Measurements from ENCODE around the gene SMYD3. TPM values are rescaled to one million over a fixed set of nuclear protein-coding genes. Genes with fewer than 3 reads are reported as not detected.

Gene SMYD3
- total RNA-seq, 1 donor from 2014 or later: 29.3 TPM

DNA sequence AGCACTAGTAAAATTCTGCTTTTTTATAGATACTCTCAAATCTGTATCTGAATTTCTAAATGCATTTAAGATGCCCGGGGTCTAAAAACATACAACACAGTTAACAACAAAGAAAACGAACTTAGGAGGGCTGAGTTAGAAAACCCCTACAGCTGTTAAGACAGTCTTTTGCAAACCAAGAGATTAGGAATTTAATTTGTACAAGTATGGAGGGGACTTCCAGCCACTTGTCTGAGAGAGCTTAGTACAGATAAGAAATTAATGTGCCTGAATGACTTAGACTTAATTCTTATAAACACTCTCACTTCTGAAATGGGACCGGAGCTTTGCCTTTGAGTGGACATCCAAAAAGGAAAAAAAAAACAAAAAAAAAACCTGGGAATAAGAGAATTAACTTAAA lies 61.6 kb downstream of the SMYD3 start:
- Mint-ChIP-seq H3K4me3 (ENCODE audit: unreplicated experiment) (no peak overlapping the region), H3K27ac (ENCODE audit: unreplicated experiment) (no peak overlapping the region), H3K27me3 (ENCODE audit: low read depth) (no peaks in the 10 kb centered on the region), H3K36me3 (ENCODE audit: low read depth) (peaks cover 2% of the 10 kb centered on the region), H3K9me3 (ENCODE audit: low read depth) (no peaks in the 10 kb centered on the region), H3K4me1 (ENCODE audit: low read depth) (peaks cover 58% of the 10 kb centered on the region)
- no peak for DNase-seq (ENCODE audit: low spot score)
- TF ChIP-seq, protein P1, sequence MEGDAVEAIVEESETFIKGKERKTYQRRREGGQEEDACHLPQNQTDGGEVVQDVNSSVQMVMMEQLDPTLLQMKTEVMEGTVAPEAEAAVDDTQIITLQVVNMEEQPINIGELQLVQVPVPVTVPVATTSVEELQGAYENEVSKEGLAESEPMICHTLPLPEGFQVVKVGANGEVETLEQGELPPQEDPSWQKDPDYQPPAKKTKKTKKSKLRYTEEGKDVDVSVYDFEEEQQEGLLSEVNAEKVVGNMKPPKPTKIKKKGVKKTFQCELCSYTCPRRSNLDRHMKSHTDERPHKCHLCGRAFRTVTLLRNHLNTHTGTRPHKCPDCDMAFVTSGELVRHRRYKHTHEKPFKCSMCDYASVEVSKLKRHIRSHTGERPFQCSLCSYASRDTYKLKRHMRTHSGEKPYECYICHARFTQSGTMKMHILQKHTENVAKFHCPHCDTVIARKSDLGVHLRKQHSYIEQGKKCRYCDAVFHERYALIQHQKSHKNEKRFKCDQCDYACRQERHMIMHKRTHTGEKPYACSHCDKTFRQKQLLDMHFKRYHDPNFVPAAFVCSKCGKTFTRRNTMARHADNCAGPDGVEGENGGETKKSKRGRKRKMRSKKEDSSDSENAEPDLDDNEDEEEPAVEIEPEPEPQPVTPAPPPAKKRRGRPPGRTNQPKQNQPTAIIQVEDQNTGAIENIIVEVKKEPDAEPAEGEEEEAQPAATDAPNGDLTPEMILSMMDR (IDR thresholded peaks at IDR 0.05): no peak

GRCh38 chr1:246444617-246445016 lies 62.5 kb downstream of the SMYD3 start:
- H3K27me3 Mint-ChIP-seq (ENCODE audit: low read depth): no peaks in the 10 kb centered on the region
- no peak for DNase-seq (ENCODE audit: low spot score)
- peaks cover 53% of the 10 kb centered on the region for H3K4me1 Mint-ChIP-seq (ENCODE audit: low read depth)

GRCh38 chr1:246437961-246438360 lies 69.1 kb downstream of the SMYD3 start:
- peaks cover 28% of the 10 kb centered on the region for H3K4me1 Mint-ChIP-seq (ENCODE audit: low read depth)
- H3K36me3 Mint-ChIP-seq (ENCODE audit: low read depth): peaks cover 2% of the 10 kb centered on the region
- no peak overlapping the region for H3K27ac Mint-ChIP-seq (ENCODE audit: unreplicated experiment)
- peaks cover 7% of the 10 kb centered on the region for H3K9me3 Mint-ChIP-seq (ENCODE audit: low read depth)
- no peaks in the 10 kb centered on the region for H3K27me3 Mint-ChIP-seq (ENCODE audit: low read depth)
- TF ChIP-seq, protein P1 (IDR thresholded peaks at IDR 0.05): no peak
- H3K4me3 Mint-ChIP-seq (ENCODE audit: unreplicated experiment): no peak overlapping the region
- no peak for DNase-seq (ENCODE audit: low spot score)

More at GRCh38 chr1:246444617-246445016, 62.5 kb downstream of the SMYD3 start:
- Mint-ChIP-seq H3K9me3 (ENCODE audit: low read depth) (no peaks in the 10 kb centered on the region), H3K27ac (ENCODE audit: unreplicated experiment) (no peak overlapping the region), H3K36me3 (ENCODE audit: low read depth) (peaks cover 2% of the 10 kb centered on the region), H3K4me3 (ENCODE audit: unreplicated experiment) (no peak overlapping the region)
- TF ChIP-seq, protein P1 (IDR thresholded peaks at IDR 0.05): no peak

- no peak overlapping the region for H3K4me3 Mint-ChIP-seq (ENCODE audit: unreplicated experiment)
- H3K27me3 Mint-ChIP-seq (ENCODE audit: low read depth): no peaks in the 10 kb centered on the region
- DNase-seq (ENCODE audit: low spot score): no peak
- H3K27ac Mint-ChIP-seq (ENCODE audit: unreplicated experiment): no peak overlapping the region
- H3K4me1 Mint-ChIP-seq (ENCODE audit: low read depth): peaks cover 28% of the 10 kb centered on the region
- peaks cover 7% of the 10 kb centered on the region for H3K9me3 Mint-ChIP-seq (ENCODE audit: low read depth)
- no peaks in the 10 kb centered on the region for H3K36me3 Mint-ChIP-seq (ENCODE audit: low read depth)
- TF ChIP-seq, protein P1 (IDR thresholded peaks at IDR 0.05): no peak
These were observed 71.5 kb downstream of the SMYD3 start for GRCh38 chr1:246435421-246436041.

- Mint-ChIP-seq H3K4me1 (ENCODE audit: low read depth) (peaks cover 28% of the 10 kb centered on the region), H3K36me3 (ENCODE audit: low read depth) (no peaks in the 10 kb centered on the region), H3K4me3 (ENCODE audit: unreplicated experiment) (no peak overlapping the region), H3K27ac (ENCODE audit: unreplicated experiment) (no peak overlapping the region), H3K27me3 (ENCODE audit: low read depth) (no peaks in the 10 kb centered on the region), H3K9me3 (ENCODE audit: low read depth) (peaks cover 7% of the 10 kb centered on the region)
- no peak for DNase-seq (ENCODE audit: low spot score)
- TF ChIP-seq, protein P1 (IDR thresholded peaks at IDR 0.05): no peak
These were observed 72.7 kb downstream of the SMYD3 start for GRCh38 chr1:246434335-246434734.
